ENCODE data around the gene HBE1.
"Not testable (repeated sequence)": the region's sequence is repeated elsewhere in the genome, so short reads cannot be mapped to it uniquely, and the experiment has no call there.

HBE1 gene

DNA sequence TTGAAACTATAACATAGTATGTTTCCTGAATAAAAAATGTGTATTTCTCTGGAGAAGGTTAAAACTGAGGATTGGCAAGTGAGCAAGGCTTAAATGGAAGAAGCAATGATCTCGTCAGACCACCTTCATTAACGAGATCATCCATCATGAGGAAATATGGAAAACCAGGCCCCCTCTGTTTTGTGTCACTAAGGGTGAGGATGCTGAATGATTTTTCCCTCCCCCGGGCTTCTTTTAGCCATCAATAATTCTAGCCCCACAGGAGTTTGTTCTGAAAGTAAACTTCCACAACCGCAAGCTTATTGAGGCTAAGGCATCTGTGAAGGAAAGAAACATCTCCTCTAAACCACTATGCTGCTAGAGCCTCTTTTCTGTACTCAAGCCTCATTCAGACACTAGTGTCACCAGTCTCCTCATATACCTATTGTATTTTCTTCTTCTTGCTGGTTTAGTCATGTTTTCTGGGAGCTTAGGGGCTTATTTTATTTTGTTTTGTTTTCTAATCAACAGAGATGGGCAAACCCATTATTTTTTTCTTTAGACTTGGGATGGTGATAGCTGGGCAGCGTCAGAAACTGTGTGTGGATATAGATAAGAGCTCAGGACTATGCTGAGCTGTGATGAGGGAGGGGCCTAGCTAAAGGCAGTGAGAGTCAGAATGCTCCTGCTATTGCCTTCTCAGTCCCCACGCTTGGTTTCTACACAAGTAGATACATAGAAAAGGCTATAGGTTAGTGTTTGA, 5.8 kb upstream of the HBE1 start:
- H3K4me3 Mint-ChIP-seq: no peak overlapping the region
- H3K36me3 Mint-ChIP-seq: no peaks in the 10 kb centered on the region
- H3K27ac Mint-ChIP-seq: no peak overlapping the region
- H3K9me3 Mint-ChIP-seq: no peaks in the 10 kb centered on the region
- no peaks in the 10 kb centered on the region for H3K4me1 Mint-ChIP-seq
- ATAC-seq (no peak), DNase-seq (ENCODE audit: low spot score in 2 of 2) (no peak)

DNA sequence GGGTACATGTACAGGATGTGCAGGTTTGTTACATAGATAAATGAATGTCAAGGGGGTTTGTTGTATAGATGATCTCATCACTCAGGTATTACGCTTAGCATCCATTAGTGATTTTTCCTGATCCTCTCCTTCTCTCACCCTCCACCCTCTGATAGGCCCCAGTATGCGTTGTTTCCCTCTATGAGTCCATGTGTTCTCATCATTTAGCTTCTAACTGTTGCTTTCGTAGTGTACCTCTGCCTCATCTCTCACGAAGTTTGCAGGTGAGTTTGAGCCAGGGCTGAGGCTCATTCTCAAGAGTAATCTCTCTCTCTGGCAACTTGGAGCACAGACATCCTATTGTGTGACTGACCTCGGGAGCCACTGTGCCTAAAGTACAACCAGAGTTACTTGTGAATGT, 4.7 kb upstream of the HBE1 start:
- Mint-ChIP-seq H3K4me3 (no peak overlapping the region), H3K36me3 (no peaks in the 10 kb centered on the region), H3K9me3 (no peaks in the 10 kb centered on the region), H3K27ac (no peak overlapping the region), H3K4me1 (no peaks in the 10 kb centered on the region)
- ATAC-seq (no peak), DNase-seq (ENCODE audit: low spot score in 2 of 2) (no peak)

DNA sequence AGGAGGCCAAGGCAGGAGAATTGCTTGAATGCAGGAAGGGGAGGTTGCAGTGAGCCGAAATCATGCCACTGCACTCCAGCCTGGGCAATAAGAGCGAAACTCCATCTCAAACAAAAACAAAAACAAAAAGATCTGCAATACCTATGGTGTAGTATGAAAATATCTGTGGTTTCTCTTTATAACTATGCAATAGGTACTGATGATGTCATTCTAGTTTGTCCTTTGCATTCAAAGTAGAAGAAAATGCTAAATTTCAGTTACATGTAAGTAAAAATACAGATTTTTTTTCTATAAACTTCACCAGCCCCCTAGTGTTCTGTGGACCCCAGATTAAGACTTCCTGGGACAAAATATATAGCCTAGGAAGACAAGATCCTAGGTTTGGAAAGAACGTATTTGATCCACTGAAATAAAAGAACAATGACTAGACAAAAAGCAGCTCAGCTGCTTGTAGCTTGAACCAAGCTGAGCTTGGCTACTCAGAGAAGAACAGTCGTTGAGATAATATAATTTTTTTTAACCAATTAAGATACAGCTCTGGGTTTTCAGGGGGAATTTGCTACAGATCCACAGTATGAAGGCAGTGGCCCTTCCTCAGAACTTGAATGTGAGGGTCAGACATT, 2.8 kb upstream of the HBE1 start:
- no peaks in the 10 kb centered on the region for H3K4me1 Mint-ChIP-seq
- no peak overlapping the region for H3K4me3 Mint-ChIP-seq
- H3K9me3 Mint-ChIP-seq: no peaks in the 10 kb centered on the region
- H3K27ac Mint-ChIP-seq: no peak overlapping the region
- no peaks in the 10 kb centered on the region for H3K36me3 Mint-ChIP-seq
- DNase-seq (ENCODE audit: low spot score in 2 of 2) (no peak), ATAC-seq (no peak)

DNA sequence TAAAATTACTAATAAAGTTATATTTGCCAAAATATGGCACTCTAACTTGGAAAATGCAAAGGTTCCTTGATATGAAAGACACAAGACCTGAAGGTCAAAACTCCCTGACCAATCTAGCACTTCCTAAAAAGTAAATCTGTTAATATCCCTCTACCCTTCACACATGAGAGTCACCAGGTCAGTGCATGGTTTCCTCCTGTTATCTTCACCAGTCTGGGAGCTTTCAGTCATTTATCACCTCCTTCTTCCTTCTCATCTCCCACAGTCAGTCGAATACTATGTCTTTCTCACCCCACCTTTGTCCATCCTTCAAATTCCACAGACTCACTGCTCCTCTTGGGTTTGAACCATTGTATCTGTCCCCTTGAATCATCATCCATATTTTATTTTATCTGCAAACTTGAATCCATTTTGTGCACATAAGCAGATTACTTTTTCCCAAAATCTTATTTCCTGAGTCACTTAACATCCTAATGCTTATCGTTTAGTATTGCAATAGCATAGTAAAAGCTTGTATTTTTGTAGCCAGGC, 2.6 kb downstream of the HBE1 start:
- H3K4me1 Mint-ChIP-seq: no peaks in the 10 kb centered on the region
- H3K9me3 Mint-ChIP-seq: peaks cover 4% of the 10 kb centered on the region
- no peak for DNase-seq (ENCODE audit: low spot score in 2 of 2)
- no peak for ATAC-seq
- no peak overlapping the region for H3K27ac Mint-ChIP-seq
- no peak overlapping the region for H3K4me3 Mint-ChIP-seq
- H3K36me3 Mint-ChIP-seq: no peaks in the 10 kb centered on the region

DNA sequence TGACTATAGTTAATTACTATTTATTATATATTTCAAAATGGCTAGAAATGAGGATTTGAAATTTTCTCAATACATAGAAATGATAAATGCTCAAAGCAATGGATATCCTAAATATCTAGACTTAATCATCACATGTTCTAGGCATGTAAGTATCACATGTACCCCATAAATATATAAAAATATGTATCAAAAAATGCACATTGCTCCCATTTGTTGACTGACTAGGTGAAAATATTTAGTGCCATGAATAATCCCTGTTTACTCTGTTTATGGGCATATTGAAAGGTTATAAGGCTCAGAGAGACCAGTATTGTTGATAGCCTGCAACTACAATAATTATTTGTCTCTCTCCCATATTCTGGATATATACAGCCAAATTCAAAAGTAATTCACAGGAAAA, 3.1 kb downstream of the HBE1 start:
- Mint-ChIP-seq H3K27ac (no peak overlapping the region), H3K4me1 (no peaks in the 10 kb centered on the region), H3K4me3 (no peak overlapping the region), H3K36me3 (no peaks in the 10 kb centered on the region), H3K9me3 (peaks cover 4% of the 10 kb centered on the region)
- ATAC-seq (no peak), DNase-seq (ENCODE audit: low spot score in 2 of 2) (no peak)

DNA sequence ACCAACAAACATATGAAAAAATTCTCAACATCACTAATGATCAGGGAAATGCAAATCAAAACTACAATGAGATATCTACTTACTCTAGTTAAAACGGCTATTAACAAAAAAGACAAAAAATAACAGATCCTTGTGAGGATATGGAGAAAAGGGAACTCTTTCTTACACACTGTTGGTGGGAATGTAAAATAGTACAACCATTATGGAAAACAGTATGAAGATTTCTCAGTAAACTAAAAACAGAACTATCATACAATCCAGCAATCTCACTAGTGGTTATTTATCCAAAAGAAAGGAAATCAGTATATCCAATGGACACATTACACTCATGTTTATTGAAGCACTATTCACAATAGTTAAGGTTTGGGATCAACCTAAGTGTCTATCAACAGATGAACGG, 3.9 kb downstream of the HBE1 start:
- DNase-seq (ENCODE audit: low spot score in 2 of 2) (no peak), ATAC-seq (no peak)
- no peaks in the 10 kb centered on the region for H3K36me3 Mint-ChIP-seq
- no peak overlapping the region for H3K27ac Mint-ChIP-seq
- H3K9me3 Mint-ChIP-seq: peaks cover 4% of the 10 kb centered on the region
- no peak overlapping the region for H3K4me3 Mint-ChIP-seq
- no peaks in the 10 kb centered on the region for H3K4me1 Mint-ChIP-seq

DNA sequence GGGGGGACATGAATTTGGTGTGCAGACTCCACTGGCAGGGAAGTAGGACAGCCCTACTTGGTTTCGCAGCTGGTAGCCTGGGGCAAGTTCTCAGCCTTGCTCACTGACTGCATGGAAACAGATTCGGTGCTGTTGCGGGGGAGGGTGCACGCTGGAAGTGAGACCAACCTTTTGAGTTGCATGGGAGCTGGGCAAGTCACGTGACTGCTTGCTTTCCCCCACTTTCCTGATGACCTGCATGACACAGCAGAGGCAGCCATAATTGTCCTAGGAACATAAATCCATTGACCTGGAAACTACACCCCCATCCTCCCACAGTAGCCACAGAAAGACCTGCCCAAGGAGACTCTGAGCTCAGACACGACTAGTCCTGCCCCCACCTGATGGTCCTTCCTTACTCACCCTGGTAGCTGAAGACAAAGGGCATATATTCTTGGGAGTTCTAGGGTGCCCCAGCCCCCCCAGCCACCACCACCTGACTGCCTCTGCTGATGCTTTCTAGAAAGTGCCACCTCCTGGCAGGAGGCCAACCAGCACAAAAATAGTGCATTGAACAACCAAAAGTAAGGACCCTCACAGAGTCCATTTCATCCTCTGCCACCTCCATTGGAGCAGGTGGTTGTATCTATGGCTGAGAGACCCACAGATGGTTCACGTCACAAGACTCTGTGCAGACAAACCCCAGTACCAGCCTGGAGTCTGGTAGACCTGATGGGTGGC, 11.0 kb downstream of the HBE1 start:
- DNase-seq (ENCODE audit: low spot score in 2 of 2) (no peak), ATAC-seq (no peak)
- Mint-ChIP-seq H3K9me3 (peaks cover 9% of the 10 kb centered on the region), H3K4me3 (no peak overlapping the region), H3K27ac (no peak overlapping the region), H3K36me3 (no peaks in the 10 kb centered on the region), H3K4me1 (no peaks in the 10 kb centered on the region)

DNA sequence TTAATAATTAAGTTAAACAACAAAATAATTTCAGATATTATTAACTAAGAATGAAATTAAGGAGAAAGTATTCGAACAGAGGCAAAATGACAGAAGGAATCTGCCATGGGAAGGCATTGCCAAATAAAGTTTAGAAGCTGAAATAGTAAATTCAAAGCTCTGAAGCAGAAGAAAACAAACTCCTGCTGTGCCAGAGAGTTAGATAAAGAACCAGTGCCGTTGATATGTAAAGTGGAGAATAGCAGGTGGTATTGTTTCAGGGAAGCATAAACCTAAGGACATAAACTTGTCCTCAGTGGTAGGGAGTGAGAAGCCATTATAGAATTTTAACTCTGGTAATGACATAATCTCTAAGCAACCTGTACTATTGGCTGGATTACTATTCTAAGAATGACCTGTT, 12.4 kb downstream of the HBE1 start:
- no peaks in the 10 kb centered on the region for H3K36me3 Mint-ChIP-seq
- H3K4me3 Mint-ChIP-seq: no peak overlapping the region
- H3K27ac Mint-ChIP-seq: no peak overlapping the region
- no peaks in the 10 kb centered on the region for H3K4me1 Mint-ChIP-seq
- peaks cover 5% of the 10 kb centered on the region for H3K9me3 Mint-ChIP-seq
- ATAC-seq (no peak), DNase-seq (ENCODE audit: low spot score in 2 of 2) (no peak)

DNA sequence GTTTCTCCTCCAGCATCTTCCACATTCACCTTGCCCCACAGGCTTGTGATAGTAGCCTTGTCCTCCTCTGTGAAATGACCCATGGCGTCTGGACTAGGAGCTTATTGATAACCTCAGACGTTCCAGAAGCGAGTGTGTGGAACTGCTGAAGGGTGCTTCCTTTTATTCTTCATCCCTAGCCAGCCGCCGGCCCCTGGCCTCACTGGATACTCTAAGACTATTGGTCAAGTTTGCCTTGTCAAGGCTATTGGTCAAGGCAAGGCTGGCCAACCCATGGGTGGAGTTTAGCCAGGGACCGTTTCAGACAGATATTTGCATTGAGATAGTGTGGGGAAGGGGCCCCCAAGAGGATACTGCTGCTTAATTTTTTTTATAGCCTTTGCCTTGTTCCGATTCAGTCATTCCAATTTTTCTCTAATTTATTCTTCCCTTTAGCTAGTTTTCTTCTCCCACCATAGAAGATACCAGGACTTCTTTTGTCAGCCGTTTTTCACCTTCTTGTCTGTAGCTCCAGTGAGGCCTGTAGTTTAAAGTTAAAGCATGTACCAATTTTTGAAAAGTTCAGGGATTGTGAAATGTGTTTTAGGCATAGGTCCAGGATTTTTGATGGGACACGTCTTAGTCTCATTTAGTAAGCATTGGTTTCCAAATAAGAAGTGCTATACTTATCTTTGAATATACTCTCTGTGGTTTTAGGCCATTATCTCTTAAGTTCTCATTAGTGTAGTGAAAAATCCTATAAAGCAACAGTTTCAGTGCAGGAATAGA, 14.9 kb downstream of the HBE1 start, which contains the start of gene HBG2:
HBG2 (minus strand) TSS at position 136 of the 768 bp plus-strand sequence; CDS start at position 83, 53 bp downstream.
- not testable (repeated sequence) for H3K9me3 Mint-ChIP-seq; DNase-seq (ENCODE audit: low spot score in 2 of 2); H3K4me1 Mint-ChIP-seq; H3K4me3 Mint-ChIP-seq; H3K36me3 Mint-ChIP-seq; H3K27ac Mint-ChIP-seq
- ATAC-seq: peak; percentile 21

DNA sequence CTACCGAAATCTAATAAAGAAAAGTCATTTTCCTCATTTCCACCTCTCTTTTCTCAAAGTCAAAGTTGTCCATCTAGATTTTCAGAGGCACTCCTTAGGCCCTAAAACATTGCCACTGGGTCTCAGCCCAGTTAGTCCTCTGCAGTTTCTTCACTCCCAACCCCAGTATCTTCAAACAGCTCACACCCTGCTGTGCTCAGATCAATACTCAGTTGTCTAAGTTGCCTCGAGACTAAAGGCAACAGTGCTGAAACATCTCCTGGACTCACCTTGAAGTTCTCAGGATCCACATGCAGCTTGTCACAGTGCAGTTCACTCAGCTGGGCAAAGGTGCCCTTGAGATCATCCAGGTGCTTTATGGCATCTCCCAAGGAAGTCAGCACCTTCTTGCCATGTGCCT, 15.7 kb downstream of the HBE1 start:
- H3K36me3 Mint-ChIP-seq; H3K4me1 Mint-ChIP-seq; H3K4me3 Mint-ChIP-seq; H3K9me3 Mint-ChIP-seq; H3K27ac Mint-ChIP-seq; DNase-seq (ENCODE audit: low spot score in 2 of 2): not testable (repeated sequence)
- ATAC-seq: peak; percentile 19

DNA sequence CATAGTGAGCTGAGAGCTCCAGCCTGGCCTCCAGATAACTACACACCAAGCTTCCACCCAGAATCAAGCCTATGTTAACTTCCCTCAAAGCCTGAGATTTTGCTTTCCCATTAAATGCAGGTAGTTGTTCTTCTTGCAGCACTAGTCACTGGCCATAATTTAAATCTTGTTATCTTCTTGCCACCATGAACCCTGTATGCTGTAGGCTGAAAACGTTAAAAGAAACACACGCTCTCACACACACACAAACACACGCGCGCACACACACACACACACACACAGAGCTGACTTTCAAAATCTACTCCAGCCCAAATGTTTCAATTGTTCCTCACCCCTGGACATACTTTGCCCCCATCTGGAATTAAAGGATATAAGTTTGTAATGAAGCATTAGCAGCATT, 16.3 kb downstream of the HBE1 start:
- ATAC-seq; H3K9me3 Mint-ChIP-seq; H3K36me3 Mint-ChIP-seq; H3K4me3 Mint-ChIP-seq; H3K27ac Mint-ChIP-seq; DNase-seq (ENCODE audit: low spot score in 2 of 2); H3K4me1 Mint-ChIP-seq: not testable (repeated sequence)

DNA sequence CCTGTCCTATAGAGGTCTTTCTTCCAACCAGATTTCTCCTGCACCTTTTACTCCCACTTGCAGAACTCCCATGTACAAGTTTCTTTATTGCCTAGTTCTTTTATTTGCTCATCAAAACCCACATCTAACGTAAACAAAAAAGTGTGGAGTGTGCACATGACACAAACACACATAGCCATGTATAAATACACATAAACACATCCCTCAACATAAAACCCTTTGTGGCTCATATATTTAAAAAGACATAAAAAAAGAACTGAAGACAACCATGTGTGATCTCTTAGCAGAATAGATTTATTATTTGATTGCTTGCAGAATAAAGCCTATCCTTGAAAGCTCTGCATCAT, 16.9 kb downstream of the HBE1 start:
- Mint-ChIP-seq H3K36me3 (no peaks in the 10 kb centered on the region), H3K4me1 (no peaks in the 10 kb centered on the region), H3K27ac (no peak overlapping the region), H3K9me3 (peaks cover 3% of the 10 kb centered on the region), H3K4me3 (no peak overlapping the region)
- ATAC-seq (no peak), DNase-seq (ENCODE audit: low spot score in 2 of 2) (no peak)

DNA sequence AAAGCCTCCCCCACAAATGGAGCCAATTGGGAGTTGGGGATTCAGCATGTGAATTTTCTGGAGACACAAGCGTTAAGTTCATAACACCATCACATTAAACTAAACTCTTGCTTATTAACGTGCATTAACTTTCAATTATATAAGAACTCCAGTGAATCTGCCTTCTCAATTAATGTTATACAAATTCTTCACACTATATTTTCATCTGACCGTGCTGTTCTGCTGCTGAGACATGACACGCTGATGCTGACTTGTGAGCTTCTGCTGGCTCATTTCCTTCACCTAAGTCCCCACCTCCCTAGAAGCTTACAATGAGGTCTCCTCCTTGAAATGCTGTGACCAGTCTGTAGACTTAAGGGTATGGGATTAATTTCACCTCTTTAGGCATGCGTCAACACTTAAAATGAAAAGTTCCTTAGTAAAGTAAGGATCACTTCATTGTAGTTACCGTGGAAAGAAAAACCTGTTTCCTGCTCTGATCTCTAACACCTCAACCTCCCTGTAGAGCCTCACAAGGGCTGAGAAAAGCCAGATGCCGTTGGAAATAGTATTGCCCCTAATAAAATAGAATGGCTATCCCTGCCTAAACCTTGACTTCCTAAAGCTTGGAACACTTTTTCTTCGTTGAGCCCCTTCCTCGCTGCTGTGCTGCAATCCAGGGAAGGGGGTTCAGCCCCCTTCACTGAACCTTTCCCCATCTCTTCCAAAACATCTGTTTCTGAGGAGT, 17.4 kb downstream of the HBE1 start:
- no peak for ATAC-seq
- H3K4me3 Mint-ChIP-seq: no peak overlapping the region
- no peaks in the 10 kb centered on the region for H3K9me3 Mint-ChIP-seq

DNA sequence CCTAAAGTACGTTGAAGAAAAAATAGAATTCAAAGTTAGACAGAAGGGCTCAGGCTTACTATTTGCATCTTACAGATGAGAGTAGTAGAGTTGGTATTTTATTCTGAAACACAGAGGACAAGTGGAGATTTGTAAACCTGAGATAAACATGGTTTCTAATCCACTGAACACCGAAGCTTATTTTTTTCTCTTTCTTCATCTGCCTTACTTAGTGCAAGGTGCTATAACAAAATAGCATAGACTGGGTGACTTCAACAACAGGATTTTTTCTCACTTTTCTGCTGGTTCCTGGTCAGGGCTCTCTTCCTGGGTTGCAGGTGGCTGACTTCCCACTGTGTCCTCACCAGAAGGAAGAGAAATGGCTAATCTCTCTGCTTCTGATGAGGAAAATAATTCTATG, 18.0 kb downstream of the HBE1 start:
- Mint-ChIP-seq H3K27ac (no peak overlapping the region), H3K4me1 (no peaks in the 10 kb centered on the region), H3K36me3 (no peaks in the 10 kb centered on the region), H3K4me3 (no peak overlapping the region), H3K9me3 (no peaks in the 10 kb centered on the region)
- ATAC-seq: no peak
- DNase-seq (ENCODE audit: low spot score in 2 of 2): no peak

More for the DNA sequence above, 17.4 kb downstream of the HBE1 start:
- Mint-ChIP-seq H3K36me3 (no peaks in the 10 kb centered on the region), H3K27ac (no peak overlapping the region), H3K4me1 (no peaks in the 10 kb centered on the region)
- DNase-seq (ENCODE audit: low spot score in 2 of 2): no peak

All from stimulated activated effector memory CD8-positive, alpha-beta T cell treated with anti-CD3 and anti-CD28 coated beads, Interleukin-12 subunit alpha, Interleukin-12 subunit beta, amount 100 ng/mL, for 72 hours (primary cell).